GM18867 (cell line): Measurements from ENCODE around the gene S1PR4.
"Not testable (repeated sequence)": the region's sequence is repeated elsewhere in the genome, so short reads cannot be mapped to it uniquely, and the experiment has no call there.

ENCODE experiments used
- ATAC-seq: cut with Tn5 transposase; IDR thresholded peaks from one replicate; pipeline ENCODE4 v1.9.1; 2021; ENCODE audit warnings: mild to moderate bottlenecking, moderate library complexity; ENCODE audit not compliant: unreplicated experiment

Gene S1PR4

DNA sequence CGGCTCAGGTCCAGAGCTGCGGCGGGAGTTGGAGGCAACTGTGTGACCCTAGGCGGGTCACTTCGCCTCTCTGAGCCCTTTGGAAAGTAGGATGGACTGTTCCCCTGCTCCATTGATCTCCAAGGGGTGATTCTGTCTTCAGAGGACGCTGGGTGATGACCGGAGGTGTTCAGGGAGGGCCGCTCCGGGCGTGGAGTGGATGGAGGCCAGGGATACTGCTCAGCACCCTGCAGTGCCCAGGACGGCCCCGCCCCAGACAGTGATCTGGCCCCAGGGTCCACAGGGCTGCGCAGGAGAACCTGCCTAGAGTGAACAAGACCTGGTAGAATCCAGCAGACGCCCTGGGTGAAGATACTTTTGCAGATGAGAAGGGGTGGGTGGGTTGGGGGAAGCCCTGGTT is 14.1 kb downstream of the S1PR4 start:
- ATAC-seq: no peak

DNA sequence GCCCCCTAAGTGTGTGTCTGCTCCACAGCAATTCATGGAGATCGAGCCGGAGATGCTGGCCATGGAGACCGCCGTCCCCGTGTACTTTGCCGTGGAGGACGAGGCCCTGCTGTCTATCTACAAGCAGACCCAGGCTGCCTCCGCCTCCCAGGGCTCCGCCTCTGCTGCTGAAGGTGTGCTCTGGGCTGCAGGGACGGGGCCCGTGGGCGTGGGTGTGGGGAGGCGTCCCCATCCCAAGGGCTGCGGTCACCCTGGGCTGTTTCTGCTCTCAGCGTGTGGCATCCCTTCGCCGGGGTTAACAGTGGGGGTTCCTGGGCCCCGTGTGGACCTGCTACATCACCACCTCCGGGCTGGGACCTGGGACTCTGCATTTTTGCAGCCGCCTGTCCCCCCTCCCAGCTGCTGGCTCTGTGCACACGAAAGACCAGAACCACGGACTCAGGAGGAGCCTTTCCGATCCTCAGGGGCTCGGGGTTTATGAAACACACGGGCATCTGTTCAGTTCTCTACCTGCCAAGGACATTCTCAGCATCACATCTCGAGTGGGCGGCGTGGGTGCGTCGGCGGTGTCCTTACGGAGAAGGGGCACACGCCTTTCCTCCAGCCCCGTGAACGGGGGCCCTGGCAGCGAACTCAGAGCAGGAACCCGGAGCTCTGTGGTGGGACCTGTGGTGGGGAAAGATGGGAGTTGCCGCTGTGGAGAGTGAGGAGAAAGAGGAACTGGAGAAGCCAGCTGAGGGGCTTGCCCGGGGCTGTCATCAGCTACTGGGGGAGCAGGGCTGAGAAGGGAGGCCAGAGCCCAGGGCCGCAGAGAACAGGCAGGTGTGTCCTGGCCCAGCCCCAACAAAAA is 14.9 kb downstream of the S1PR4 start:
- no peak for ATAC-seq

DNA sequence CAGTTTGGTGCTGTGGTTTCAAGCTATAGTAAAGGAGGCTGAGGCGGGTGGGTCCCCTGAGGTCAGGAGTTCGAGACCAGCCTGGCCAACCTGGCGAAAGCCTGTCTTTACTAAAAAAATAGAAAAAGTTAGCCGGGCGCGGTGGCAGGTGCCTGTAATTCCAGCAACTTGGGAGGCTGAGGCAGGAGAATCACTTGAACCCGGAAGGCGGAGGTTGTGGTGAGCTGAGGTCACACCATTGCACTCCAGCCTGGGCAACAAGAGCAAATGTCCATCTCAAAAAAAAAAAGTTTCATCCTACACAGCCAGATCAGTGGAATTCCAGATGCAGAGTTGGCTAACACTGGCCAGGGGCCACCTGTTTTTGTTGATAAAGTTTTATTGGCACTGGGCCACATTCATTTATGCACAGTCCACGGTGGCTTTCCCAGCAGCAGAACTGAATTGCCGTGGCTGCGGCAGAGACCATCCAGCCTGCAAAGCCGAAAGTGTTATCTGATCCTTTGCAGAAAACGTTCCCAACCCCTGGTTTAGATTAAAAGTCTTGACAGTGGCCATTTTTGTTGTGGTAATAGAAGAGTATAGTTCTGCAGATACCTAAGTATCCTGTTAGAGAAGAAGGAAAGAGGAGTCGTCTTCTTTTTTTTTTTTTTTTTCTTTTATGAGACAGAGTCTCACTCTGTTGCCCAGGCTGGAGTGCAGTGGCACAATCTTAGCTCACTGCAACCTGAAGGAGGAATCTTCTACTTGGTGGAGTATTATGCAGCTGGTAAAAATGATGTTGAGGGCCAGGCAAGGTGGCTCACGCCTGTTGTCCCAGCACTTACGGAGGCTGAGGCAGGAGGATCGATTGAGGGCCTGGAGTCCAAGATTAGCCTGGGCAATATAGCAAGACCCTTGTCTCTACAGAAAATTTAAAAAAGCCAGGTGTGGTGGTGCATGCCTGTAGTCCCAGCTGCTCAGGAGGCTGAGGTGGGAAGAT is 15.8 kb downstream of the S1PR4 start:
- no peak for ATAC-seq

DNA sequence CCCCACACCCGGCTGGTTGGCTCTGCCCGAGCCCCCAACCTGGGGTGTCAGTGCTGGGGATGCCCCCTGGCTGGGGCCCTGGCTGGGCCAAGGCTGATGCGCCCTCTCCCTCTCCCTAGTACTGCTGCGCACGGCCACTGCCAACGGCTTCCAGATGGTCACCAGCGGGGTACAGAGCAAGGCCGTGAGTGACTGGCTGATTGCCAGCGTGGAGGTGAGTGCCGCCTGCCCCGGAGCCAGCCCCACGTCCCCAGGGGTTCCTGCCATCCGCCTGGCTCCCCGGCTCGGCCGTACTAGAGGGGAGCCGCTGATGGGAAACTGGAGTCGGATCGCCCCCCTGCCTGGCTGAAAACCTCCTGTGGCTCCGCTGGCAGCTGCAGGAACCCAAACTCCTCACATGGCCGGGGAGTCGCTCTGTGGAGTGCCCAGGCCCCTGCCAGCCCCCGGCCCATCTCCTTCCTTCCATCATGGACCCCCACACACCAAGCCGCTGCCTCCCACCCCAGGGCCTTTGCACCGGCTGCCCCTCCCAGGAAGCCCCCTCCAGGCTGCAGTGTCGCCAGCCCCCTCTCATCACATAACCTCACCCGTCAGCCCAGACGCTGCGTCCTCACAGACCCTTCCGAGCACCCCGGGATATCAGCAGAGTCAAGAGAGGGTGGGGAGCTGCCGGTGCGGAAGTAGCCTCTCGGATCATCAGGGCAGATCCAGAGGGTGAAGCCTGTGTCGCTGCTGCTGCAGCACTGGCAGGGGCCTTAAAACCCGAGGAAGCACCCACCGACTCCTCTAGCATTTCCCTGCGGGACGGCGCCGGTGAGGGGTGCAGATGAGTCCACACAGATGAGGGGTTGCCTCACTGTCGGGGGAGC is 17.7 kb downstream of the S1PR4 start:
- ATAC-seq: no peak

DNA sequence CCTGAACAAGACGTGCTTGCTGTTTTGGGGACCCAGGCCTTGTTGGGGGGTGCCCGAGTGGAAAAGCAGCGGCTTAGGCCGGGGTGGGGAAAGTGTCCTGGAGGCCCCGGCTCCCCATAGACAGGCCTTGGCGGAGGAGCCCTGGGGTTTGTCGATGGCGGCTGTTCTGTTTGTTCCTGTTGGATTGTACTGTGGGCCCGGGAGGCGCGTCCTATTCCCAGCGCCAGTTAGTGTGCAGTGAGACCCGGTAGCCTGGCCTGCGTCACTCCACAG is 18.3 kb downstream of the S1PR4 start:
- no peak for ATAC-seq

DNA sequence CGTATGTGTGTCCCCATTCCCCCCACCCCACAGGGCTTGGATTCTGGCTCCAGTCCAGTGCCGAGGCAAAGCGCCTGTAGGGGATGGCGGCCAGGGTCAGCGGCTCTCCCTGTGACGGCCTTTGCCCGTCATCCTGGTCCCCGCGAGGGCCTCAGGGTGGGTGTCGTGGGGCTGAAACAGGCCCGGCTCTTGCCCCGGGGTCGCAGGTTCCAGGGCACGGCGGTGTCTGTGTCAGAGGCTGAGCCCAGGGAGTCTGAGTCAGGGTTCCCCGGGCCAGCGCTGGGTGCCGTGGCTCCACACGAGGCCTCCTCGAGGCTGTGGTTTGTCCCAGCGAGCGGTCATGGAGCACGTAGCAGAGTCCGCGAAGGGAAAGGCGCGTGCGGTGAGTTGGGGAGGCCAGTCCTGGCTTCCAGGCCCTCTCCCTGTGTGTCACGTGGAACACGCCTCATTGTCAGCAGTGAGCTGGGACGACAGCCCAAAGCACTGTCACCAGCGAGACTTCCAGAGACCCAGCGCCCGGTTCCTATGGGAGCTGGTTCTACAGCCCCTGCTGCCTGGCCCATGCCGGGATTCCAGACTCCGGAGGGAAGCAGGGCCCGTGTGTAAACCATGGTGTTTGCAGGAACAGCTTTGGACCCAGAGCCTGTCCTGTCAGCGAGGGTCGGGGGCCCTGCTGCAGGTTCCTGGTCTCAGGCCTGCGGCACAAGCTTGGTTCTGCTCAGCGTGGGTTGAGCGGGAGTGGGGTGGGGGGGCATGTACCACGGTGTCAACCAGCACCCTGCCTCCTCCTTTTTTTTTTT is 20.5 kb downstream of the S1PR4 start:
- ATAC-seq: no peak

DNA sequence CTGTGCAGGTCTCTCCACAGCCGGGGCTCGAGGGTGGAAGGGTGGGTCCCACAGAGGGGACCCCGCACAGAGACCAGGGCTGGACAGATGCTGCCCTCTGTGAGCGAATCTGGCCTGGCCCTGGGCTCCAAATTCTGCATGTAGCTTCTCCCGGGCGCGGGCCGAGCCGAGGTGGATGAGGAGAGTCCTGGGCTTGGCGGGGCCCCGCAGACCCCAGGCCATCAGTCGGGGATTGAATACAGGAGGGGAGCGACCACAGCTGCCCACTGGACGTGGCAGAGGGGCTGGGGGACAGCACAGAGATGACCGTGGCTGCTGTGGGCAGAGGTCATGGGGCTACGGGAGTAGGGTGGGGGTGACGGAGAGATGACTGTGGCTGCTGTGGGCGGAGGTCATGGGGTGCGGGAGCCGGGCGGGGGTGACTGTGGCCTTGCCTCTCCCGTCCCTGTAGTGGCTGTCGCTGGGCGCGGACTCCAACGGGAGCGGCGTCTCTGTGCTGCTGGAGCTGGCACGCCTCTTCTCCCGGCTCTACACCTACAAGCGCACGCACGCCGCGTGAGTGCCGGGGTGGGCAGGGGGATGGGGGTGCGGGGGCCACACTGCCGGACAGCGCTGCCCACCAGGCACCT is 22.6 kb downstream of the S1PR4 start:
- no peak for ATAC-seq

DNA sequence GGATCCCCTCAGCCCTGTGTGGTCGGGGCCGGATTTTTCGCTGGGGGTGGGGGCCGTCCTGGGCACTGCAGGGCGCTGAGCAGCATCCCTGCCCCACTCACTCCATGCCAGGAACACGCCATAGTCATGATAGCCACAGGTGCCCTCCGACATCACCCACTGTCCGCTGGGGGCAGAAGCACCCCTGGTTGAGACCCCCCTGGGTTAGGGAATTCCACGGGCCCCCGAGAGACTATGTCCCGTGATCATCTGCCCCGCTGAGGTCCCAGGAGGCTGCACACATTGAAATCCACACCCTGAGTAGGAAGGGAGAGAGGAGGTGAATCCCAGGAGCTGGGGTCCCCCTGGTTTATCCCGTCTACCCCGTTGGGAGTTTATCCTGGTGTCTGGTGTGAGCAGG is 23.3 kb downstream of the S1PR4 start:
- no peak for ATAC-seq

DNA sequence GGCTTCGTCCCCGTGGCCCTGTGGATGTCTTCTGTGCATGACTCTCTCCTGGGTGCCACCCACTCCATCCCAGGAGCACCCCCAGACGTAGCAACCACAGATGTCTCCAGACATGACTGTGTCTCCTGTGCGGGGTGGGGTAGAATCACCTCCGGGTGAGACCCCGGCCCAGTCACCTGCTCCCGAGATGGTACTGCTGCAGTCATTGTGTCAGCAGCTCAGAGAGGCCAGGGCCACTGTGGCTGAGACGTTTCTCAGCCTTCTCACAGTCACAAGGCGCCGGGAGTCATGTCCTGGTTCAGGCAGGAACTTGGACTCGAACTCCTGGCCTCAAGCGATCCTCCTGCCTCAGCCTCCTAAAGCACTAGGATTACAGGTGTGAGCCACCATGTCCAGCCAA is 23.8 kb downstream of the S1PR4 start:
- ATAC-seq: no peak

DNA sequence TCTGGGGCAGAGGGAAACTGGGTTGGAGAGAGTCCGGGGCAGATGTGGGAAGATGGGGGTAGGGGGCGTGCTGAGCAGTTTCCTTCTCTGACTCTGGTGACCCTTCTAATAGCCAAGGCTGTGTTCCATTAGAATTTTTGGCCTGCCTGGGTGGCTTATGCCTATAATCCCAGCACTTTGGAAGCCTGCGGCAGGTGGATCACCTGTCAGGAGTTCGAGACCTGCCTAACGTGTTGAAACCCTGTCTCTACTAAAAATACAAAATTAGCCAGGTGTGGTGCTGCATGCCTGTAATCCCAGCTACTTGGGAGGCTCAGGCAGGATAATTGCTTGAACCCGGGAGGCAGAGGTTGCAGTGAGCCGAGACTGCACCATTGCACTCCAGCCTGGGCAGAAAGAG is 24.3 kb downstream of the S1PR4 start:
- not testable (repeated sequence) for ATAC-seq

DNA sequence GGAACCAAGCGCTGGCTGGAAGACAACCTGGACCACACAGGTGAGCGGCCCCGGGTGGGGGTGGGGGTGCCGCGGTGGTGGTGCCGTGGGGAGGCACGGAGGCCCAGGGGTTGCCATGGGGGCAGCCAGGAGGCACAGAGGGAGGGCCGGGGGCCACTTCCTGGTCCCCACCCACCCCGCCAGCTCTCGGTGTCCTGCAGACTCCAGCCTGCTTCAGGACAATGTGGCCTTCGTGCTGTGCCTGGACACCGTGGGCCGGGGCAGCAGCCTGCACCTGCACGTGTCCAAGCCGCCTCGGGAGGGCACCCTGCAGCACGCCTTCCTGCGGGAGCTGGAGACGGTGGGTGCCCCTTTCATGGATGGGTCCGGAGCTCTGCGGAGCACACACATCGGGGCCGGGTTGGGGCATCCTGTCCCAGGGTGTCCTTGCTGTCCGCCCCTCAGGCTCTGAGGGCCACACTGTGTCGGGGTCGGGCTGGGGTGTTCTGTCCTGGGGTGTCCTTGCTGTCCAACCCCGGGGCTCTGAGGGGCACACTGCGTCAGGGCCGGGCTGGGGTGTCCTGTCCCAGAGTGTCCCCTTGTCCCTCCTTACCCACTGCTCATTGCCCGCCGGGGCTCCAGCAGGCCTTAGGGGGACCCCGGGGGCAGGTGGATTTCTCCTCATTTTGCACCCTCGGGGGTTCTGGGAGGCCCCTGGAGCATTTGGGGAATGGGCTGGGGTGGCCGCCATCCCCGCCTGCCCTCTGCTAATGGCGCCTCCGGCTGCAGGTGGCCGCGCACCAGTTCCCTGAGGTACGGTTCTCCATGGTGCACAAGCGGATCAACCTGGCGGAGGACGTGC is 25.5 kb downstream of the S1PR4 start:
- ATAC-seq: no peak

DNA sequence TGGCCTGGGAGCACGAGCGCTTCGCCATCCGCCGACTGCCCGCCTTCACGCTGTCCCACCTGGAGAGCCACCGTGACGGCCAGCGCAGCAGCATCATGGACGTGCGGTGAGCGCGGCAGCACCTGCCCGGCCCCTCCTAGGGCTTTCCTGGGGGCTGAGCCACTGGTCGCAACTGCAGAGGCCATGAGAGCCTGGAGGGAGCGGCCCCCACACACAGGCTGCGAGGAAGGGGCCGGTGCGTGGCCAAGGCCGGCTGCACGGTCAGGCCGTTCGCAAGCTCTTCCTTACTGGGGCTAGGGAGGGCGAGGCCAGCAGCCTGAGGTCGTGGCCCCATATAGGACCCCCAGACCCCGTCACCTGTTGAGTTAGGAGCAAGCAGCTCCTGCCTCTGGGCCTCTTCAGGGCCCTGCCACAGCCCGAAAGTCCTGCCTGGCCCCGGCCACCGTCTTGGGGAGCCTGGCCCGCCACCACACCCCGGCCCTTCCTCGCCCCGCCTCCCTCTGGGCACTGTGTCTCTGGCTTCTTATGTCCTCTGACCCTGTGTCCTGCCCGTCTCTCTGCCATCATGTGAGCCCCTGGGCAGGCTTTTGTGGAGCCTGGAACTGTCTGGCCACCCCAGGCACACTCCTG is 26.2 kb downstream of the S1PR4 start:
- ATAC-seq: no peak

DNA sequence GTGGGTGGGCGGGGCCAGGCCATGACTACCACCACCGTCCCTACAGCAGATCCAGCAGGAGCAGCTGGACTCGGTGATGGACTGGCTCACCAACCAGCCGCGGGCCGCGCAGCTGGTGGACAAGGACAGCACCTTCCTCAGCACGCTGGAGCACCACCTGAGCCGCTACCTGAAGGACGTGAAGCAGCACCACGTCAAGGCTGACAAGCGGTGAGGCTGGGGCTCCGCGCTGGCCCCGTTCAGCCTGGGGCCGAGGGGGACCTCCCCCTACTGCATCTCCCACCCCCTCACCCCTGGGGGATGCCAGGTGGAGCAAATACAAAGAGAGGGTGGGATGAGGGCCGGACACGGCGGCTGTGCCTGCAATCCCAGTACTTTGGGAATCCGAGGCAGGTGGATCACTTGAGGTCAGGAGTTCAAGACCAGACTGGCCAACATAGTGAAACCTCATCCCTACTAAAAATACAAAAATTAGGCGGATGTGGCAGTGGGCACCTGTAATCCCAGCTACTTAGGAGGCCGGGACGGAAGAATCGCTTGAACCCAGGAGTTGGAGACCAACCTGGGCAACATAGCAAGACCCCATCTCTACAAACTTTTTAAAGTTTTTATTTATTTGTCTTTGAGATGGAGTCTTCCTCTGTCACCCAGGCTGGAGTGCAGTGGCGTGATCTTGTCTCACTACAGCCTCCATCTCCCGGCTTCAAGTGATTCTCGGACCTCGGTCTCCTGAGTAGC is 27.8 kb downstream of the S1PR4 start:
- ATAC-seq: no peak

DNA sequence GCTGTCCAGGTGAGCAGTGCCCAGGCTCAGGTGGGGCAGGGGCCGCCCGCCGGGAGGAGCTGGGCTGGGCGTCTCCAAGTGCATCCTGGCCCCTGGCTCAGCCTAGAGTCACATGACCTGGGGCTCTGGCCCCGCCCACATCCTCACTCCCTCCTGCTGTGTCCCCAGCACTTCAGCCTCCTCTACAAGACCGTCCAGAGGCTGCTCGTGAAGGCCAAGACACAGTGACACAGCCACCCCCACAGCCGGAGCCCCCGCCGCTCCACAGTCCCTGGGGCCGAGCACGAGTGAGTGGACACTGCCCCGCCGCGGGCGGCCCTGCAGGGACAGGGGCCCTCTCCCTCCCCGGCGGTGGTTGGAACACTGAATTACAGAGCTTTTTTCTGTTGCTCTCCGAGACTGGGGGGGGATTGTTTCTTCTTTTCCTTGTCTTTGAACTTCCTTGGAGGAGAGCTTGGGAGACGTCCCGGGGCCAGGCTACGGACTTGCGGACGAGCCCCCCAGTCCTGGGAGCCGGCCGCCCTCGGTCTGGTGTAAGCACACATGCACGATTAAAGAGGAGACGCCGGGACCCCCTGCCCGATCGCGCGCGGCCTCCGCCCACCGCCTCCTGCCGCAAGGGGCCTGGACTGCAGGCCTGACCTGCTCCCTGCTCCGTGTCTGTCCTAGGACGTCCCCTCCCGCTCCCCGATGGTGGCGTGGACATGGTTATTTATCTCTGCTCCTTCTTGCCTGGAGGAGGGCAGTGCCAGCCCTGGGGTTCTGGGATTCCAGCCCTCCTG is 29.1 kb downstream of the S1PR4 start:
- ATAC-seq: no peak

DNA sequence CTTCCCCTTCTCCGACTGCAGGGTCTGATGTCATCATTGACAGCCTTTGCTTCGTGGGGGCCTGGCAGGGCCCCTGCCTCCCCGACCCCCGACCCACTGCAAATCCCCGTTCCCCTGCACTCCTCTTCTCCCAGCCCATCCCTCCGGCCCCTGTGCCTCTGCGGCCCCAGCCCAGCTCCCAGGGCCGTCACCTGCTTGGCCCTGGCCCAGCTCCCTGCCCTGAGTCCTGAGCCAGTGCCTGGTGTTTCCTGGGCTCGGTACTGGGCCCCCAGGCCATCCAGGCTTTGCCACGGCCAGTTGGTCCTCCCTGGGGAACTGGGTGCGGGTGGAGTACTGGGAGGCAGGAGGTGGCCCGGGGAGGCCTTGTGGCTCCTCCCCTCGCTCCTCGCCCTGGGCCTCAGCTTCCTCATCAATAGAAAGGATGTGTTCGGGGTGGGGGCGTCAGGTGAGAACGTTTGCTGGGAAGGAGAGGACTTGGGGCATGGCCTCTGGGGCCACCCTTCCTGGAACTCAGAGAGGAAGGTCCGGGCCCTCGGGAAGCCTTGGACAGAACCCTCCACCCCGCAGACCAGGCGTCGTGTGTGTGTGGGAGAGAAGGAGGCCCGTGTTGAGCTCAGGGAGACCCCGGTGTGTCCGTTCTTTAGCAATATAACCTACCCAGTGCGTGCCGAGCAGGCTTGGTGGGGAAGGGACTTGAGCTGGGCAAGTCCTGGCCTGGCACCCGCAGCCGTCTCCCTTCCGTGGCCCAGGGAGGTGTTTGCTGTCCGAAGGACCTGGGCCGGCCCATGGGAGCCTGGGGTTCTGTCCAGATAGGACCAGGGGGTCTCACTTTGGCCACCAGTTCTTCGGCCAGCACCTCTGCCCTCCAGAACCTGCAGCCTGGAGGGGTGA is 30.0 kb downstream of the S1PR4 start:
- ATAC-seq: no peak

DNA sequence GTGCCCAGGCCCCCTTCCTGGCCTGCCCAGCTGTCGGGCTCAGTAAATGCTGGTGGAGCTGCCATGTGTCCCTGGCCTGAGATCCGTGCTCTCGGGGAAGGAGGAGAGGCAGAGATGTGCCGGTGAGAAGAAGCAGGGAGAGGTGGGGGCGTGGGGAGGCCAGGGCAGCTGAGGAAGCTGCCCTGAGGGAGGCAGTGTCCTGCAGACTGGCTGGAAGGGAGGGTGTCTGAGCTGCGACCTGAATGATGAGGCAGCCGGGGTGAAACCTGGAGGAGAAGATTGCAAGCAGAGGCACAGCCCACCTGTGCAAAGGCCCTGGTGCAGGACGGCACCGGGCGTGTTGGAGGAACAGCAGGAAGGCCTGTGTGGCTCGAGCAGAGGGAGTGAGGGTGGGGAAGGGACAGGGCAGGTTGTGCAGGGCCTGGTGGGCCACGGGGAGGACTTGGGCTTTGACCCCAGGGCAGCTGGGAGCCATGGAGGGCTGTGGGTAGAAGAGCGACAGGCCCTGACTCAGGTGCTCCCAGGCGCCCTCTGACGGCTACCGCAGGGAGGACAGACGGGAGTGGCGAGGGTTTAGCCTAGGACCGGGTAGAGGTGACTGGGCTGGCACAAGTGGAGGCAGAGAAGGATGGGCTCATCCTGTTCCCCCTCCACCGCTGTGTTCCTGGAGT is 31.9 kb downstream of the S1PR4 start:
- ATAC-seq: no peak
